Activated CD8-positive, alpha-beta memory T cell treated with anti-CD3 and anti-CD28 coated beads, Interleukin-2, amount 10 ng/mL, durations not matched to agents 7 days and 5 days (primary cell): ENCODE results near the gene GOLGA8K. TPM values are rescaled to one million over a fixed set of nuclear protein-coding genes. Genes with fewer than 3 reads are reported as not detected.
"Not testable (repeated sequence)": the region's sequence is repeated elsewhere in the genome, so short reads cannot be mapped to it uniquely, and the experiment has no call there.

ENCODE experiments used
- ATAC-seq: fragments of 150-1000 bp; cut with Tn5 transposase; one replicate; pipeline ENCODE4 v1.10.0; 2021; ENCODE audit warnings: moderate library complexity
- CTCF ChIA-PET: fragments of 350-600 bp; sonication (Branson Sonifier 250); formaldehyde crosslinking; loops from one replicate; lab custom pipeline; 2021; ENCODE audit warnings: antibody characterized with exemption; lab: Charles Lee
- DNase-seq: peaks from one replicate; pipeline ENCODE4 v3.0.0-alpha.2; 2020
- H3K27ac Mint-ChIP-seq: one replicate; pipeline ENCODE4 v1.8.0; 2021; ENCODE audit warnings: mild to moderate bottlenecking, mixed read lengths
- H3K27me3 Mint-ChIP-seq: one replicate; pipeline ENCODE4 v1.8.0; 2021; ENCODE audit warnings: mixed read lengths
- H3K36me3 Mint-ChIP-seq: one replicate; pipeline ENCODE4 v1.8.0; 2021; ENCODE audit warnings: mild to moderate bottlenecking, mixed read lengths
- H3K4me1 Mint-ChIP-seq: one replicate; pipeline ENCODE4 v1.8.0; 2021; ENCODE audit warnings: mixed read lengths
- H3K4me3 Mint-ChIP-seq: one replicate; pipeline ENCODE4 v1.8.0; 2021; ENCODE audit warnings: mild to moderate bottlenecking, moderate library complexity, mixed read lengths
- H3K9me3 Mint-ChIP-seq: one replicate; pipeline ENCODE4 v1.8.0; 2022; ENCODE audit warnings: low read depth, mixed read lengths
- total RNA-seq, 2 experiments: library from RNA; stranded (reverse); gene quantifications; one replicate each; pipeline ENCODE4 v1.2.3, GENCODE V29; 2021

The GOLGA8K gene
- total RNA-seq, 2 experiments from 2014 or later: 0.68 to 1.5 TPM

DNA sequence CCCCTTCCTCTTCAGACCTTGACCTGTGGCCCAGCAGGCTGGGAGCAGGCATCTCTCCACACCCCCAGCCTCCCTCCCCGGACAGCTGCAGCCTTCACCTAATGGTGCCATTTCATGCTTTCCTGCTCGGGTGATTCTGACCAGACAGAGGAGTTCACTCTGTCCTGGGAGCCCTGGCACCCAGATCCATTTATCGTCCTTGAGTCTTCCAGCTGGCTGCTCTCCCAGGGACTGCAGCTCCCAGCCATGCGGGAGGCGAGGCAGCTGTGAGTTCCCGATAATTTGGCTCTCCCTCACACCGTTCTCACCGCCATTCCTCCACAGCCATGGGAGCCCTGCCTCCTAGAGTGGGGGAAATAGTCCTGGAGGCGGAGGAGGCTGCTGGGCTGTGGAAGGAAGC lies 32.6 kb downstream of the GOLGA8K start:
- ATAC-seq, CTCF ChIA-PET: not testable (repeated sequence)

DNA sequence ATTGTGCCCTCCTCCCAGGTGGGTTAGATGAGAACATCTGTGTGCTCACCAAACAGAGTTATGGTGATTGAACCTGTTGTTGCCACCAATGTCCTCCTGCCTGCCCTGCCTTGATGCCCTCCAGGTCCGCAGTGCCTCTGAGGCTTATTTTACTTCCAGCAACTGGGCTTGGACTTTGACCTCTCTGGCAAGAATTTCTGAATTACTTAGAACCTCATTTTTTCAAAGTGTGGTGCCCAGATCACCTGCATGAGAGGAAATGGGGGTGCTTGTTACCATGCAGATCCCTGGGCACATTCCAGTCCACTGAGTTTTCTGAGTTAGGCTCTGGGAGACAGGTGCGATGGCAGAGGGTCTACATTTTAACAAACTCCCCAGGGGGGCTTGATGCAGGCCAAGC lies 33.0 kb downstream of the GOLGA8K start:
- H3K4me3 Mint-ChIP-seq, H3K9me3 Mint-ChIP-seq, DNase-seq, H3K36me3 Mint-ChIP-seq, H3K27me3 Mint-ChIP-seq, H3K27ac Mint-ChIP-seq, ATAC-seq, CTCF ChIA-PET, H3K4me1 Mint-ChIP-seq: not testable (repeated sequence)

More for the DNA sequence above, 32.6 kb downstream of the GOLGA8K start:
- H3K4me3 Mint-ChIP-seq, H3K27ac Mint-ChIP-seq, H3K4me1 Mint-ChIP-seq, H3K27me3 Mint-ChIP-seq, H3K36me3 Mint-ChIP-seq, DNase-seq, H3K9me3 Mint-ChIP-seq: not testable (repeated sequence)

DNA sequence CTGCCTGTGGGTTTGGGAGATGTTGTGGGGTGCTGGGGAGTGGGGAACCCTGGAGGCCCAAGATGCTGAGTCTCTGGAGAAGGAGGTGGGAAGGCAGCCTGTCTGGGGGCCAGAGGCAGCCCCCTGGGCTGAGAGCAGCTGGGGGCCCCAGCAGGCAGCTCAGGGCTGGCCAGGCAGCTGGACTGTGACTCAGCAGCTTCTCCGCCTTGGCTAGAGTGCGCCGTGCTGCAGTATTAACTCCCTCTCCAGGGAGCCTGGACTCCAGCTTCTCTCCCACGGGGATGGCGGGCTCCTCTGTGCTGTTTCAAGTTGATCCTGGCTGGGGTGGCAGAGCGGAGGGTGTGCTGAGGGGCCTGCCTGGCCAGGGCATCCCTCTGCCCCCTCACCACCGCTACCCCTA lies 36.6 kb downstream of the GOLGA8K start:
- ATAC-seq, H3K36me3 Mint-ChIP-seq, H3K4me3 Mint-ChIP-seq, DNase-seq, H3K27me3 Mint-ChIP-seq, H3K4me1 Mint-ChIP-seq, H3K9me3 Mint-ChIP-seq, CTCF ChIA-PET, H3K27ac Mint-ChIP-seq: not testable (repeated sequence)

DNA sequence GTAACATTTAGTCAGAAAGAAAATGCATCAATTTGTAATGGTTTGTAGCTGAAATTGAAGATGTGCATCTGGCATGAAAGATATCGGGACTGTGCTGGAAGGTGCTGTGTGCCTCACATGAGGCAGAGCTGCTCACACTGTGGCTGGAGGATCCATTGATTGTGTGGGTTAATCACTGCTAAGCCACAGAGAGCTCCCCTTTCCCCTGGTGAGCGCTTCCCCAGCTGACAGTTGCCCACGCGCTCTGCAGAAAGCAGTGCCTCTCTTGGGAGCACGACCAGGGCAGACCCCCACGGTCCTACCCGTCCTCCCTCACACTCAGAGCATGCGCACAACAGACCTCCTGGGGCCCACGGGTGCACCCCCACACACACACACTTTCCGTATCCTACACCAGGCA lies 37.1 kb downstream of the GOLGA8K start:
- DNase-seq, H3K36me3 Mint-ChIP-seq, H3K4me3 Mint-ChIP-seq, H3K27ac Mint-ChIP-seq, H3K4me1 Mint-ChIP-seq, ATAC-seq, H3K9me3 Mint-ChIP-seq, H3K27me3 Mint-ChIP-seq, CTCF ChIA-PET: not testable (repeated sequence)

DNA sequence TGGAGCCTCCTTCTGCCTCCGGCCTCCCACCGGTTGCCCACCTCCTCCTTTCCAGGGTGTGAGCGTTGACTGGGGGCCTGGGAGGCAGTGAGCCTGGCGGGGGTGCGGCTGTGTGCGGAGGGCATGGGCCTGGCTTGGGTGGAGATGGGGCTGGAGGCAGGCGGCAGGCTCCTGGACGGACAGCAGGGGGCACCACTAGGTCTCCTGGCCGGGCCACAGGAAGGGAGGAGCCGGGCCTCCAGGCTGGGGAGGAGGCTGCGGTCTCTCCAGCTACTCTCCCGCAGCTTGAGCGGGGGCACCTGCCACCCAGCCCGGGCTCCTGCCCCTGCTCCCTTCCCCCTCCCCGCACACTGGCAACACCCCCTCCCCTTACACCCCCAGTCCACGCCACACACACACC lies 38.1 kb downstream of the GOLGA8K start:
- CTCF ChIA-PET, H3K9me3 Mint-ChIP-seq, H3K4me1 Mint-ChIP-seq, H3K27me3 Mint-ChIP-seq, H3K36me3 Mint-ChIP-seq, H3K4me3 Mint-ChIP-seq, H3K27ac Mint-ChIP-seq: not testable (repeated sequence)
- ATAC-seq (peak; percentile 77), DNase-seq (peak; percentile 83)

DNA sequence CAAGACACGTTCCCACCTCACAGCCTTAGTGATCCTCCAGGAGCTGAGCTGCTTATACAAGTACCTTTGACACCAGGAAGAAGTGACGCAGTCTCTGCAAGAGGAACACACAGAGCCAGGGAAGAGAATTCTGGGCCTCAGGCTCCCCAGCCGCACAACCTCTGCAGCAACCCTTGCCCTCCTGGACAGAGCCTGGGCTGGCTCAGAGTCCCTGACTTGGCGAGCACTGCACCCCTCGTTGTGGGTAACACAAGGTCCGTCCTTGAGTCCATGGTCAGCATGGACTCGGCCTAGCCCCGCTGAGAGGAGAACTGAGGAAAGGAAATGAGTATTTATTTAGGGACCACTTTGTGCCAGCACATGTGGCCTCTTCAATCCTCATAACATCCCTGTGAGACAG lies 39.6 kb downstream of the GOLGA8K start:
- CTCF ChIA-PET: not testable (repeated sequence)

DNA sequence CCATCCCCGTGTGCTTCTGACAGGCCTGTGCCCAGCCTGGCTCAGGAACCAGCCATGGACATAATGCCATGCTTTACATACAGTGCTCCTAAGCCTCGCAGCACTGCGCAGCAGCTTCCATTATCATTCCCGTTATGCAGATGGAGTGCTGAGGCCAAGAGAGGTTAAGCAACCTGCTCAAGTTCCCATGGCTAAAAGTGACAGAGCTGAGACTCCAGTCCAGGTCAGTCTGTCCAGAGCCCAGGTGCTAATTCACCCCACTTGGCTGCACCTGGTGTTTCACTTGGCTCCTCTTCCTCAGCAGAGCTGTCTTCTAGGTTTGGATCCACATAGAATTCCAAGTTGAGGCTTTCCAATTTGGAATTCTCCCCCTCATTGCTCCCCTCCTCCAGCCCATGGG lies 41.4 kb downstream of the GOLGA8K start:
- H3K9me3 Mint-ChIP-seq, H3K27me3 Mint-ChIP-seq, H3K4me3 Mint-ChIP-seq, DNase-seq, CTCF ChIA-PET, ATAC-seq, H3K4me1 Mint-ChIP-seq, H3K27ac Mint-ChIP-seq, H3K36me3 Mint-ChIP-seq: not testable (repeated sequence)

More for the DNA sequence above, 39.6 kb downstream of the GOLGA8K start:
- H3K4me3 Mint-ChIP-seq, H3K27ac Mint-ChIP-seq, H3K27me3 Mint-ChIP-seq, DNase-seq, H3K9me3 Mint-ChIP-seq, ATAC-seq, H3K4me1 Mint-ChIP-seq, H3K36me3 Mint-ChIP-seq: not testable (repeated sequence)

DNA sequence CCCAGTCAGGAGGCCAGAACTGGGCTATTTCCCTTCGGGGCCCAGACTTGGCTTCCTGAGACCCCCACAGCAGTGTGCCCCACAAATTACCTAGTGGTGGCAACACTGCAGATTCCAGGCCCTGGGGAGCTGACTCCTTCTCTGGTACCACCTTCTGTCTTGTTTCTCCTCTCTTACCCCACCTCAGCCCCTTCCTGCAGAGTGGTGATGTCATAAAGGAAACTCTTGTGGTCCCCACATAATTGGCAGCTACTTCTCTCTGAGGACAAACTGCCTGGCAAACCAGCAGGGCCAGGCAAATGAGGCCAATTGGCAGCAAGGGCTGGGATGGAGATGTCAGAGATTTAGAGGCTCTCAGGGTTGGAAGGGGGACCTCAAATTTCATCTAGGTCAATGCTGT lies 44.6 kb downstream of the GOLGA8K start:
- H3K27me3 Mint-ChIP-seq, H3K36me3 Mint-ChIP-seq, H3K9me3 Mint-ChIP-seq, DNase-seq, H3K27ac Mint-ChIP-seq, CTCF ChIA-PET, H3K4me3 Mint-ChIP-seq, H3K4me1 Mint-ChIP-seq: not testable (repeated sequence)
- peak; percentile 58 for ATAC-seq

DNA sequence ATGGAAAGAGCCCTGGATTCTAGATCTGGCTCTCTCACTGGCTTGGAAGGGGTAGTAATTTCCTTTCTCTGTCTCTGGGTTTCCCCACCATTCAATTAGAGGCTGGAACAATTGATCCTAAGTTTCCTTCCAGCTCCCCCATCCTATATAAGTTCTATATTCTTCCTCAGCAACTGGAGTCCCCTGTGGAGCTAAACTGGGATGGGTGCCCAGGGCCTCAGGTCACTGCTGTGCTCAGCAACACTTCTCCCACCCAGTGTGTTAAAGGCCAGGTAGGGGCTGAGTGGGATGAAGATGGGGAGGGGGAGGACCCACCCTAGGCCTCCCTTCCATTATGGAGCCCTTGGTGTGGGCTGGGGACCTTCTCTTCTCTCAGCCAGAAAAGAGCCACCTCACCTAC lies 46.2 kb downstream of the GOLGA8K start:
- ATAC-seq, H3K4me3 Mint-ChIP-seq, DNase-seq, H3K36me3 Mint-ChIP-seq, CTCF ChIA-PET, H3K4me1 Mint-ChIP-seq, H3K27me3 Mint-ChIP-seq, H3K27ac Mint-ChIP-seq, H3K9me3 Mint-ChIP-seq: not testable (repeated sequence)

DNA sequence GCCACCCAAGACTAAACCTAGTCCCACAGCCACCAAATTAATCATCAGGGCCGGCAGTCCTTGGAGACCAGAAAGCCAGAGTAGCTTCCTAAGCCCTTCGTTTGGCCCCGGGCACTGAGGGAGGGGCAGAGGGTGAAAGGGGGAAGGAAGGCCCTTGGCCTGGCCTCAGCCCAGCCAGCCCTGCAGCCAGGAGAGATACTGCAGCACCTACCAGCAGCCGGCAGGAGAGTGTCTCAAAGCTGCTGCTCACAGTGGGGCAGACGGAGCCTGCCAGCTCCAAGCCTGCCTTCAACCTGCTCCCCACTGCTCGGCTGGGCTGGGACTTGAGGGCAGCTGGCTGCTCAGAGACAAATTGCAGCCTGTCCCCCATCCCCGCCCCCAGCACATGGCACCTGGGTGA lies 50.3 kb downstream of the GOLGA8K start:
- DNase-seq, H3K36me3 Mint-ChIP-seq, CTCF ChIA-PET, H3K4me1 Mint-ChIP-seq, ATAC-seq, H3K9me3 Mint-ChIP-seq, H3K27me3 Mint-ChIP-seq, H3K27ac Mint-ChIP-seq, H3K4me3 Mint-ChIP-seq: not testable (repeated sequence)

DNA sequence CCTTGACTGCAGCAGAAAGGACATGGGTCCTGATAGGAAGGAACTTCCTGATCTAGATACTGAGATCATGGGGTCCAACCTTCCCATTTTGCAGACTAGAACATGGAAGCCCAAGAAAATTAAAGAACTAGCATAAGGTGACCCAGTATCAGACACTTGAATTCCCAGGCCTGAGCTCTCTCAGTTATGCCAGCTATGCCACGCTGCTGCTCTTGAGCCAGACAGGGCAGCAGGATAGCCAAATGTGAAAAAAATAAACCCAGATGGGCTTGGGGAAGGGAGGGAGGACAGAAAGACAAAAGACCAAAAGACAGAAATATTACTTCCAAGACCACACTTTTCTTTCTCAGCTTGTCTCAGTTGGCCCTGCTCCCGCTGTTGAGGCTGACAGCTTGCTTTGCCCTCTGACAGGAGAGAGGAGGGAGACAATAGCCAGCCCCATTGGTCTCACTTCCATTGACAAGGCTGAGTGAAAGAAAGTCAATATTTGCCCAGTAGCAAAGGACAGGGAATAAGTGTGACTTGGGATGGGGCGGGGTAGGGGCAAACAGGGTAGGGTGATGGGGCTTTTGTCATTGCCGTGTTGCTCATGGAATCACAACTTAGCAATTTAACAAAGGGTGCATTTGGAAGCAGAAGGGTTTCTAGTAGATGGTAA lies 52.4 kb downstream of the GOLGA8K start:
- H3K4me1 Mint-ChIP-seq, CTCF ChIA-PET, H3K4me3 Mint-ChIP-seq, ATAC-seq, DNase-seq, H3K36me3 Mint-ChIP-seq, H3K27me3 Mint-ChIP-seq, H3K27ac Mint-ChIP-seq, H3K9me3 Mint-ChIP-seq: not testable (repeated sequence)

DNA sequence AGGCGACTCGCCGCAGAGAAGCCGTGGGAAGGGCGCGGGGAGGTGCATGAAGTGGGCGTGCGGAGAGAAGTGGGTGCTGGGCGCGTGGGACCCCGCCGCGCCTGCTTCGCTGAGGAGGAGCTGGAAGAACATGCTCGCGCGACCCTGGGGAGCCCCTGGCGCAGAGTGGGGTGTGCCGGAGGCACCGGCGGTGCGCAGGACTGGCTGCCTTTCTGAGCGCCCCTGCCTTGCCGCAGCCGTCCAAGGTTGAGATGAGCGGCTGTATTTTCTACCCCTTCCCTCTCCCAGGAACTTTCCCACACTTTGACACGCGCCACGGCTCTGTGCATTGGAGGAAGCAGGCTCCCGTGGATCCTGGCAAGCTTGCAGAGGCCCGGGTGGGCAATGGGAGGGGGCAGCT lies 56.1 kb downstream of the GOLGA8K start:
- H3K27me3 Mint-ChIP-seq, H3K4me1 Mint-ChIP-seq, DNase-seq, H3K4me3 Mint-ChIP-seq, H3K36me3 Mint-ChIP-seq, H3K27ac Mint-ChIP-seq, H3K9me3 Mint-ChIP-seq, ATAC-seq, CTCF ChIA-PET: not testable (repeated sequence)

DNA sequence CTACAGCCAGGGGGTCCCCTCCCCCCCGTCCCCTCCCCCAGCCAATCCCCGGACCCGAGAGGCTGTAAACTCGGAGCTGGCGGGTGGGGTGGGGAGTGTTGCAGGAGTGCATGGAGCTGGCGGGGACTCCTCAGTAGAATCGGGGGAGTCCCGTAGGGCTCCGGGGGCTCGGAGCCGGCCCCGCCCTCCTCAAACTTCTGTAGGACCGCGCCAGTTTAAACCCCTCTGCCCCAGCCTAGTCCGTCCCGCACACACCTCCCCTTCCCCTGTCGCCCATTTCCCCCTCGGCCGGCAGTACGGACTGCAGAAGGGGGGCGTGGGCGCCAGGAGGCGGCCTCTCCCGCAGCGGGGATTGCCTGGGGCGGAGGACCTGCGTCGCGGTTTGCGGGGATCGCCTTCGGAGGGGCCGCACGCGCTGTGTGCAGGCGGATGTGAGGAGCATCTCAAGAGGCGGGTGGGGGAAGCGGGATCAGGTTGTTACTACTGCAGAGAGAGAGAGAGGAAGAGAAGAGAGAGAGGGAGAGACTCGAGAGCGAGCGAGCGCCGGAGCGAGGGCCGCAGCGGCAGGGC lies 57.0 kb downstream of the GOLGA8K start:
- DNase-seq: not testable (repeated sequence)

DNA sequence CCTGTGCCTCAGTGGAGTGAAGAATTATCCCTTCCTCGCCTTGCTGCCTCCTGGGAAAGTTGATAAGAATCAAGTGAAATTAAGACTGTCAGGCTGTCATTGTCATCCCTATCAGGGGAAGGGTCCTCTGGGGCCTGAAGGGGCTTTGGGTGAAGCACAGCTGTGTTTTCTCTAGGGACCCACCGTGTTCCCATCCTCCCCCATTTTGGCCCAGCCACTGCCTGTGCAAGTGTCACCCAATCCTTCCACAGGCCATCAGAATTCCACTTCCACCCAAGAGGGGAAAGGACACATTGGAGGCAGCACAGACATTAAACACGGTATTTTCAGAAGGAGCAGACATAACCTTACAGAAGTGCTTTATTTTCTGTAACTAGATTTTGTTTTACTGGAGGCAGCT lies 59.2 kb downstream of the GOLGA8K start:
- H3K4me3 Mint-ChIP-seq, H3K4me1 Mint-ChIP-seq, H3K27me3 Mint-ChIP-seq, H3K9me3 Mint-ChIP-seq, DNase-seq, H3K36me3 Mint-ChIP-seq, ATAC-seq, H3K27ac Mint-ChIP-seq, CTCF ChIA-PET: not testable (repeated sequence)

More for the DNA sequence above, 57.0 kb downstream of the GOLGA8K start:
- CTCF ChIA-PET, H3K4me1 Mint-ChIP-seq, H3K36me3 Mint-ChIP-seq, H3K27ac Mint-ChIP-seq, H3K4me3 Mint-ChIP-seq, H3K27me3 Mint-ChIP-seq, H3K9me3 Mint-ChIP-seq: not testable (repeated sequence)
- peak; percentile 76 for ATAC-seq
